ENCODE measurements around the gene SMPD3.

The SMPD3 gene

GRCh38 chr16:68343137-68343536 is 105.2 kb downstream of the SMPD3 start:
- DNase-seq (ENCODE audit: extremely low read depth in 1 of 2, low read depth in 1 of 2) = no peak

- DNase-seq (ENCODE audit: extremely low read depth in 1 of 2, low read depth in 1 of 2) = no peak
Measured at GRCh38 chr16:68342620-68343019, 105.7 kb downstream of the SMPD3 start.

GRCh38 chr16:68339214-68339613 is 109.1 kb downstream of the SMPD3 start:
- no peak for DNase-seq (ENCODE audit: extremely low read depth in 1 of 2, low read depth in 1 of 2)

GRCh38 chr16:68338326-68339119 is 109.8 kb downstream of the SMPD3 start:
- no peak for DNase-seq (ENCODE audit: extremely low read depth in 1 of 2, low read depth in 1 of 2)

- no peak for DNase-seq (ENCODE audit: extremely low read depth in 1 of 2, low read depth in 1 of 2)
Measured at GRCh38 chr16:68335175-68335574, 113.1 kb downstream of the SMPD3 start.

- no peak for DNase-seq (ENCODE audit: extremely low read depth in 1 of 2, low read depth in 1 of 2)
Measured at GRCh38 chr16:68332411-68333121, 115.7 kb downstream of the SMPD3 start.

GRCh38 chr16:68331879-68332410 is 116.4 kb downstream of the SMPD3 start:
- no peak for DNase-seq (ENCODE audit: extremely low read depth in 1 of 2, low read depth in 1 of 2)

GRCh38 chr16:68328860-68329390 is 119.4 kb downstream of the SMPD3 start:
- DNase-seq (ENCODE audit: extremely low read depth in 1 of 2, low read depth in 1 of 2) = no peak

GRCh38 chr16:68328151-68328859 is 120.0 kb downstream of the SMPD3 start:
- DNase-seq (ENCODE audit: extremely low read depth in 1 of 2, low read depth in 1 of 2) = peak; percentile 30 to 57

GRCh38 chr16:68324780-68325357 is 123.4 kb downstream of the SMPD3 start:
- DNase-seq (ENCODE audit: extremely low read depth in 1 of 2, low read depth in 1 of 2) = no peak

- DNase-seq (ENCODE audit: extremely low read depth in 1 of 2, low read depth in 1 of 2) = no peak
Measured at GRCh38 chr16:68324336-68324735, 124.0 kb downstream of the SMPD3 start.

- DNase-seq (ENCODE audit: extremely low read depth in 1 of 2, low read depth in 1 of 2) = peak; percentile 43 to 64
Measured at GRCh38 chr16:68319185-68319908, 129.0 kb downstream of the SMPD3 start.

- no peak for DNase-seq (ENCODE audit: extremely low read depth in 1 of 2, low read depth in 1 of 2)
Measured at GRCh38 chr16:68313116-68313515, 135.2 kb downstream of the SMPD3 start.

GRCh38 chr16:68310774-68311511 is 137.4 kb downstream of the SMPD3 start, which contains the start of the genes PRMT7 and SLC7A6OS:
PRMT7 (plus strand) TSS chr16:68311019; CDS start chr16:68315980, 4,961 bp downstream.
SLC7A6OS (minus strand) TSS chr16:68310946; CDS start chr16:68310926, 20 bp downstream.
- DNase-seq (ENCODE audit: extremely low read depth in 1 of 2, low read depth in 1 of 2) = peak; percentile 85 to 92

- no peak for DNase-seq (ENCODE audit: extremely low read depth in 1 of 2, low read depth in 1 of 2)
Measured at GRCh38 chr16:68310437-68310773, 137.9 kb downstream of the SMPD3 start.

- DNase-seq (ENCODE audit: extremely low read depth in 1 of 2, low read depth in 1 of 2) = no peak
Measured at GRCh38 chr16:68309799-68310198, 138.5 kb downstream of the SMPD3 start.

Data from stimulated activated CD8-positive, alpha-beta memory T cell treated with anti-CD3 and anti-CD28 coated beads, Interleukin-7, amount 100 ng/mL, for 48 hours (primary cell).